Stimulated activated CD4-positive, alpha-beta T cell treated with anti-CD3 and anti-CD28 coated beads, Interleukin-1b, Interleukin-23, amount 100 ng/mL, for 48 hours (primary cell): ENCODE results near the gene ZNF722.
"Not testable (repeated sequence)": the region's sequence is repeated elsewhere in the genome, so short reads cannot be mapped to it uniquely, and the experiment has no call there.

Experiments used
- DNase-seq: peaks from one replicate; pipeline ENCODE4 v3.0.0-alpha.2; 2020

Gene ZNF722

GRCh38 chr7:63998549-63998948 is at the start of gene ZNF722:
Gene ZNF722 (plus strand): TSS chr7:63998849. CDS start chr7:63998962, 113 bp downstream.
- DNase-seq = no peak

- no peak for DNase-seq
Observed at GRCh38 chr7:63953181-63953580, 45.5 kb upstream of the ZNF722 start.

- DNase-seq = no peak
Observed at GRCh38 chr7:63968629-63969028, 30.0 kb upstream of the ZNF722 start.

- DNase-seq = not testable (repeated sequence)
Observed at GRCh38 chr7:64015496-64015895, 16.8 kb downstream of the ZNF722 start.

GRCh38 chr7:64035388-64035787 is 36.7 kb downstream of the ZNF722 start:
- no peak for DNase-seq

- no peak for DNase-seq
Observed at GRCh38 chr7:64037095-64037494, 38.4 kb downstream of the ZNF722 start.

GRCh38 chr7:64045301-64046040 is 46.8 kb downstream of the ZNF722 start, which contains the start of gene ZNF727:
Gene ZNF727 (plus strand): TSS chr7:64045434. CDS start chr7:64045622, 188 bp downstream.
- peak; percentile 51 for DNase-seq

GRCh38 chr7:64046041-64046389 is 47.4 kb downstream of the ZNF722 start:
- no peak for DNase-seq
